ENCODE data around the gene ADARB2.

ADARB2 gene

DNA sequence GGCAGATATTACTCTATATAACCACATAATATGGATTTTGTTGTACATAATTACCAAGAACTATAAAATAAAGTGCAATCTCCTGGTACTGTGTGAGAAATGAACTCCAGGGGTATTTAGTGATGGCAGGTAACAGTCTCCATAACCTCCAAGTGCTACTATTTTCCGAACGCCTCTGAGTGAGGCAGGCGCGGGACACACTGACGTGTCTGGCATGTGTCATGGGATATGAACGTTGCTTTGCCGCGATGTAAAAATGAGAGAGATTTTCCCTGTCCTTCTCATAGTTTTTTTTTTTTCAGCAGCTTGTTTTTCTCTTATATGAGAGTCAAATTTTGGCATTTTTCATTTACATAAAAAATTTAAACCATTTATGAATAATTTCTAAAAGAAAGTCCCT, 3.6 kb downstream of the ADARB2 start:
- no peak overlapping the region for H3K27ac ChIP-seq (ENCODE audit: poor library complexity, severe bottlenecking)
- no peak for DNase-seq (ENCODE audit: low spot score)
- H3K27me3 ChIP-seq (ENCODE audit: insufficient read depth, poor library complexity, severe bottlenecking): peaks cover 78% of the 10 kb centered on the region
- no peak overlapping the region for H3K4me3 ChIP-seq (ENCODE audit: severe bottlenecking)
- H3K9me3 ChIP-seq (ENCODE audit: severe bottlenecking): no peaks in the 10 kb centered on the region
- H3K36me3 ChIP-seq (ENCODE audit: low read depth): no peaks in the 10 kb centered on the region
- H3K4me1 ChIP-seq (ENCODE audit: insufficient read depth, poor library complexity, severe bottlenecking): peaks cover 5% of the 10 kb centered on the region
- ATAC-seq (ENCODE audit: low read depth): no peak
- TF ChIP-seq, protein P1, sequence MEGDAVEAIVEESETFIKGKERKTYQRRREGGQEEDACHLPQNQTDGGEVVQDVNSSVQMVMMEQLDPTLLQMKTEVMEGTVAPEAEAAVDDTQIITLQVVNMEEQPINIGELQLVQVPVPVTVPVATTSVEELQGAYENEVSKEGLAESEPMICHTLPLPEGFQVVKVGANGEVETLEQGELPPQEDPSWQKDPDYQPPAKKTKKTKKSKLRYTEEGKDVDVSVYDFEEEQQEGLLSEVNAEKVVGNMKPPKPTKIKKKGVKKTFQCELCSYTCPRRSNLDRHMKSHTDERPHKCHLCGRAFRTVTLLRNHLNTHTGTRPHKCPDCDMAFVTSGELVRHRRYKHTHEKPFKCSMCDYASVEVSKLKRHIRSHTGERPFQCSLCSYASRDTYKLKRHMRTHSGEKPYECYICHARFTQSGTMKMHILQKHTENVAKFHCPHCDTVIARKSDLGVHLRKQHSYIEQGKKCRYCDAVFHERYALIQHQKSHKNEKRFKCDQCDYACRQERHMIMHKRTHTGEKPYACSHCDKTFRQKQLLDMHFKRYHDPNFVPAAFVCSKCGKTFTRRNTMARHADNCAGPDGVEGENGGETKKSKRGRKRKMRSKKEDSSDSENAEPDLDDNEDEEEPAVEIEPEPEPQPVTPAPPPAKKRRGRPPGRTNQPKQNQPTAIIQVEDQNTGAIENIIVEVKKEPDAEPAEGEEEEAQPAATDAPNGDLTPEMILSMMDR (IDR thresholded peaks at IDR 0.05; ENCODE audit: poor library complexity, severe bottlenecking): no peak

DNA sequence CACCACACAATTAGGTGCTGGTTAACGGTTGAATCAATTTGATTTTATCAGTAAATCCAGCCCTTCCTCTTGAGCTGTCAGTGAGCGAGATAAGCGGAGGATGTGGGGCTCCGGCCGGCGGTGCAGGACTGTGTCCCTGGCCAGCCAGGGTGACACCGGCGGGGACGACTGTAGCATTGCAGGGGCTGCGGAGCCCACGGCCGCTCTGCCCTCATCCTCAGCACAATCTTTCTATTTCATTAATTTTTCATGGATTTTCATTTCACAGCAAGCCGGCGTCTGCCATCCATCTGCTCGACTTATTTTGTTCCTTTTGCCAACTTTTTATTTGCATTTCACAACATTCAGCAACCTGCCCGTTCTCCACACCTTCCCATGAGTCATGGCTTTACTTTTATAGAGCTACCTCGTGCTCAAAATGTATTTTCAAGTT, 4.7 kb downstream of the ADARB2 start:
- Histone ChIP-seq H3K36me3 (ENCODE audit: low read depth) (no peaks in the 10 kb centered on the region), H3K4me1 (ENCODE audit: insufficient read depth, poor library complexity, severe bottlenecking) (peaks cover 5% of the 10 kb centered on the region), H3K27ac (ENCODE audit: poor library complexity, severe bottlenecking) (no peak overlapping the region), H3K4me3 (ENCODE audit: severe bottlenecking) (no peak overlapping the region), H3K27me3 (ENCODE audit: insufficient read depth, poor library complexity, severe bottlenecking) (peaks cover 78% of the 10 kb centered on the region), H3K9me3 (ENCODE audit: severe bottlenecking) (no peaks in the 10 kb centered on the region)
- TF ChIP-seq, protein P1 (IDR thresholded peaks at IDR 0.05; ENCODE audit: poor library complexity, severe bottlenecking): no peak
- ATAC-seq (ENCODE audit: low read depth) (peak; percentile 72), DNase-seq (ENCODE audit: low spot score) (no peak)

DNA sequence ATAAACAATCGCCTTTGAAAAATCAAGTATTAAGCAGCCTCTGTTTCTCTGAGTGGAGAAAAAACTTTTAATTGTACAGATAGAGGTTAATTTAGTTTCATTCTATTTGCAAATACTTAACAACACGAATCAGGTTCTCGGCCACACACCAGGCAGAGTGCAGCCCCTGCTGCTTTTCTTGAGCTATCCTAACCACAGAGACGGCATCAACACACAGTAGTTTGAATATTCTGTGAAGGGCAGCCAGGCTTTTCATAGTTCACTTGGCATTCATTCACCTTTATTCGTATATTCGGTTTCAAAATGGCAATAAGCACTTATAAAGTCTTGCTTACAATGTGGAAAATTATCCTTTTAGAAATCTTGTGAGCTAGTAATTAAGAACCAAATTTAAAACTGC, 5.7 kb downstream of the ADARB2 start:
- Histone ChIP-seq H3K27me3 (ENCODE audit: insufficient read depth, poor library complexity, severe bottlenecking) (peaks cover 75% of the 10 kb centered on the region), H3K4me3 (ENCODE audit: severe bottlenecking) (no peak overlapping the region), H3K9me3 (ENCODE audit: severe bottlenecking) (no peaks in the 10 kb centered on the region), H3K36me3 (ENCODE audit: low read depth) (no peaks in the 10 kb centered on the region), H3K27ac (ENCODE audit: poor library complexity, severe bottlenecking) (no peak overlapping the region), H3K4me1 (ENCODE audit: insufficient read depth, poor library complexity, severe bottlenecking) (peaks cover 5% of the 10 kb centered on the region)
- TF ChIP-seq, protein P1 (IDR thresholded peaks at IDR 0.05; ENCODE audit: poor library complexity, severe bottlenecking): no peak
- no peak for DNase-seq (ENCODE audit: low spot score)
- ATAC-seq (ENCODE audit: low read depth): no peak

DNA sequence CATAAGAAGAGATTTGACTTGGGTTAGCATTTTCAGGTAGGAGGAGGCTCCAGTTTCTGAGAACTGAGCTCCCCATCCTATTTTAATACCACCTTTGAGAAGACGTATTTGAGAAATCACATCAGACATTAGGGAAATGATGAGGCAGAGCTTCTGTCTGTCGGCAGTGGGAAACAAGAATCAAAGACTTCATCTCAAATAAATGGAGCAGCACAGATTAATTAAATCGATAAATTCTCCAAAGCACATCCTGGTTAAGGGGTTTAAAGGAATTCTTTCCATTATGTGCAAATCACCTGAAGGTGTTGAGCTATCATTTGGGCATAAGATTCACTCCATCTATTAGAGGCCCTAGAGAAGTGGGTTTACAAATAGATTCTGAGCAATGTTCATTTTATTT, 7.6 kb downstream of the ADARB2 start:
- Histone ChIP-seq H3K4me3 (ENCODE audit: severe bottlenecking) (no peak overlapping the region), H3K4me1 (ENCODE audit: insufficient read depth, poor library complexity, severe bottlenecking) (peaks cover 5% of the 10 kb centered on the region), H3K27me3 (ENCODE audit: insufficient read depth, poor library complexity, severe bottlenecking) (peaks cover 57% of the 10 kb centered on the region), H3K9me3 (ENCODE audit: severe bottlenecking) (no peaks in the 10 kb centered on the region), H3K36me3 (ENCODE audit: low read depth) (no peaks in the 10 kb centered on the region), H3K27ac (ENCODE audit: poor library complexity, severe bottlenecking) (no peak overlapping the region)
- TF ChIP-seq, protein P1 (IDR thresholded peaks at IDR 0.05; ENCODE audit: poor library complexity, severe bottlenecking): no peak
- DNase-seq (ENCODE audit: low spot score) (no peak), ATAC-seq (ENCODE audit: low read depth) (no peak)

DNA sequence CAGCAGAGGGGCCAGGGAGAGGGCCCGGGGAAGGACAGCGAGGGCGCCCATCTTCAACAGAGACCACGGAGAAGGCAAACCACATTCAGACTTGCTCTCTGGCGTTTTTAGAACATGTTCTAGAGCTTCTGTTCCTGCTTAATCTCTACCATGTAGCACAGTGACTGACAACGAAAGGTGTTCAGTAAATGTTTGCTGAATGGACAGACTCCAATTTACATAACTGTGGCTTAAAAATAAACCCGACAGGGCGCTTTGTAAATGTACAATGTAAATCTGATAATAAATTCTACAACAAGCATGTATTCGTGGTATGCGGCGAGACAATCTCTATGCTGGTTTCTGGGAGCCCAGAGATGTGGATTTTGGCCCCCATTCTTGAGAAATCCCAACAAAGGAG, 10.5 kb downstream of the ADARB2 start:
- Histone ChIP-seq H3K27ac (ENCODE audit: poor library complexity, severe bottlenecking) (no peak overlapping the region), H3K4me3 (ENCODE audit: severe bottlenecking) (no peak overlapping the region), H3K27me3 (ENCODE audit: insufficient read depth, poor library complexity, severe bottlenecking) (peaks cover 33% of the 10 kb centered on the region), H3K9me3 (ENCODE audit: severe bottlenecking) (no peaks in the 10 kb centered on the region), H3K4me1 (ENCODE audit: insufficient read depth, poor library complexity, severe bottlenecking) (no peaks in the 10 kb centered on the region), H3K36me3 (ENCODE audit: low read depth) (no peaks in the 10 kb centered on the region)
- TF ChIP-seq, protein P1 (IDR thresholded peaks at IDR 0.05; ENCODE audit: poor library complexity, severe bottlenecking): no peak
- ATAC-seq (ENCODE audit: low read depth) (no peak), DNase-seq (ENCODE audit: low spot score) (no peak)

Data from RWPE2 (cell line).